ENCODE measurements around the gene DHX9.
A peak's percentile ranks its signal among the peaks of the same experiment; 100 is the strongest.
"Not testable (repeated sequence)": the region's sequence is repeated elsewhere in the genome, so short reads cannot be mapped to it uniquely, and the experiment has no call there.

Gene DHX9

GRCh38 chr1:182888736-182889531 is 49.8 kb downstream of the DHX9 start:
- Mint-ChIP-seq H3K27ac (peak overlapping the region; percentile 16), H3K4me3 (no peak overlapping the region), H3K36me3 (ENCODE audit: low read depth) (peaks cover 73% of the 10 kb centered on the region), H3K27me3 (no peaks in the 10 kb centered on the region), H3K4me1 (ENCODE audit: low read depth) (peaks cover 27% of the 10 kb centered on the region), H3K9me3 (peaks cover 2% of the 10 kb centered on the region)
- DNase-seq, result no peak

GRCh38 chr1:182889997-182890396 is 50.9 kb downstream of the DHX9 start:
- no peak for DNase-seq
- peaks cover 64% of the 10 kb centered on the region for H3K36me3 Mint-ChIP-seq (ENCODE audit: low read depth)
- peak overlapping the region; percentile 14 for H3K27ac Mint-ChIP-seq
- H3K4me1 Mint-ChIP-seq (ENCODE audit: low read depth), result peaks cover 27% of the 10 kb centered on the region
- peaks cover 5% of the 10 kb centered on the region for H3K9me3 Mint-ChIP-seq
- H3K4me3 Mint-ChIP-seq, result no peak overlapping the region
- no peaks in the 10 kb centered on the region for H3K27me3 Mint-ChIP-seq

- DNase-seq, result no peak
- Mint-ChIP-seq H3K27ac (no peak overlapping the region), H3K9me3 (peaks cover 5% of the 10 kb centered on the region), H3K27me3 (no peaks in the 10 kb centered on the region), H3K36me3 (ENCODE audit: low read depth) (peaks cover 53% of the 10 kb centered on the region), H3K4me3 (no peak overlapping the region), H3K4me1 (ENCODE audit: low read depth) (peaks cover 25% of the 10 kb centered on the region)
Observed at GRCh38 chr1:182890927-182891610, 51.9 kb downstream of the DHX9 start.

- Mint-ChIP-seq H3K27me3 (no peaks in the 10 kb centered on the region), H3K36me3 (ENCODE audit: low read depth) (no peaks in the 10 kb centered on the region), H3K4me3 (no peak overlapping the region), H3K9me3 (peaks cover 4% of the 10 kb centered on the region), H3K27ac (no peak overlapping the region), H3K4me1 (ENCODE audit: low read depth) (no peaks in the 10 kb centered on the region)
- DNase-seq, result no peak
Observed at GRCh38 chr1:182897696-182898095, 58.5 kb downstream of the DHX9 start.

GRCh38 chr1:182901946-182902345 is 62.8 kb downstream of the DHX9 start:
- H3K9me3 Mint-ChIP-seq; H3K27ac Mint-ChIP-seq; H3K27me3 Mint-ChIP-seq; H3K4me3 Mint-ChIP-seq; H3K4me1 Mint-ChIP-seq (ENCODE audit: low read depth); H3K36me3 Mint-ChIP-seq (ENCODE audit: low read depth); DNase-seq: not testable (repeated sequence)

- Mint-ChIP-seq H3K4me1 (ENCODE audit: low read depth) (no peaks in the 10 kb centered on the region), H3K36me3 (ENCODE audit: low read depth) (no peaks in the 10 kb centered on the region), H3K4me3 (no peak overlapping the region), H3K27ac (no peak overlapping the region), H3K9me3 (no peaks in the 10 kb centered on the region), H3K27me3 (peaks cover 4% of the 10 kb centered on the region)
- no peak for DNase-seq
Observed at GRCh38 chr1:182905321-182905720, 66.2 kb downstream of the DHX9 start.

GRCh38 chr1:182909578-182909977 is 70.4 kb downstream of the DHX9 start:
- H3K9me3 Mint-ChIP-seq, result peaks cover 12% of the 10 kb centered on the region
- H3K27me3 Mint-ChIP-seq, result peaks cover 18% of the 10 kb centered on the region
- H3K36me3 Mint-ChIP-seq (ENCODE audit: low read depth), result no peaks in the 10 kb centered on the region
- no peak overlapping the region for H3K27ac Mint-ChIP-seq
- DNase-seq, result no peak
- peaks cover 2% of the 10 kb centered on the region for H3K4me1 Mint-ChIP-seq (ENCODE audit: low read depth)
- no peak overlapping the region for H3K4me3 Mint-ChIP-seq

- Mint-ChIP-seq H3K27ac (no peak overlapping the region), H3K4me1 (ENCODE audit: low read depth) (peaks cover 2% of the 10 kb centered on the region), H3K36me3 (ENCODE audit: low read depth) (no peaks in the 10 kb centered on the region), H3K27me3 (peaks cover 22% of the 10 kb centered on the region), H3K9me3 (peaks cover 12% of the 10 kb centered on the region), H3K4me3 (no peak overlapping the region)
- DNase-seq, result no peak
Observed at GRCh38 chr1:182910143-182910542, 71.0 kb downstream of the DHX9 start.

GRCh38 chr1:182913401-182913800 is 74.3 kb downstream of the DHX9 start:
- Mint-ChIP-seq H3K4me1 (ENCODE audit: low read depth) (peaks cover 2% of the 10 kb centered on the region), H3K36me3 (ENCODE audit: low read depth) (no peaks in the 10 kb centered on the region), H3K27ac (no peak overlapping the region)

GRCh38 chr1:182917378-182917777 is 78.2 kb downstream of the DHX9 start:
- H3K27ac Mint-ChIP-seq, result no peak overlapping the region
- H3K36me3 Mint-ChIP-seq (ENCODE audit: low read depth), result no peaks in the 10 kb centered on the region
- peaks cover 4% of the 10 kb centered on the region for H3K9me3 Mint-ChIP-seq
- H3K4me1 Mint-ChIP-seq (ENCODE audit: low read depth), result no peaks in the 10 kb centered on the region
- H3K27me3 Mint-ChIP-seq, result peaks cover 63% of the 10 kb centered on the region
- no peak for DNase-seq
- no peak overlapping the region for H3K4me3 Mint-ChIP-seq

More at GRCh38 chr1:182913401-182913800, 74.3 kb downstream of the DHX9 start:
- Mint-ChIP-seq H3K9me3 (peaks cover 12% of the 10 kb centered on the region), H3K4me3 (no peak overlapping the region), H3K27me3 (peaks cover 38% of the 10 kb centered on the region)
- DNase-seq, result no peak

GRCh38 chr1:182925661-182926060 is 86.5 kb downstream of the DHX9 start:
- Mint-ChIP-seq H3K9me3 (no peaks in the 10 kb centered on the region), H3K27ac (no peak overlapping the region), H3K4me3 (no peak overlapping the region), H3K36me3 (ENCODE audit: low read depth) (no peaks in the 10 kb centered on the region), H3K4me1 (ENCODE audit: low read depth) (no peaks in the 10 kb centered on the region), H3K27me3 (peaks cover 39% of the 10 kb centered on the region)
- DNase-seq, result no peak

- H3K4me3 Mint-ChIP-seq, result no peak overlapping the region
- H3K9me3 Mint-ChIP-seq, result no peaks in the 10 kb centered on the region
- no peak overlapping the region for H3K27ac Mint-ChIP-seq
- H3K4me1 Mint-ChIP-seq (ENCODE audit: low read depth), result no peaks in the 10 kb centered on the region
- H3K36me3 Mint-ChIP-seq (ENCODE audit: low read depth), result no peaks in the 10 kb centered on the region
- DNase-seq, result no peak
- H3K27me3 Mint-ChIP-seq, result peaks cover 21% of the 10 kb centered on the region
Observed at GRCh38 chr1:182927693-182928433, 88.7 kb downstream of the DHX9 start.

- peaks cover 18% of the 10 kb centered on the region for H3K27me3 Mint-ChIP-seq
- no peak overlapping the region for H3K27ac Mint-ChIP-seq
- H3K4me1 Mint-ChIP-seq (ENCODE audit: low read depth), result no peaks in the 10 kb centered on the region
- DNase-seq, result no peak
- H3K9me3 Mint-ChIP-seq, result peaks cover 6% of the 10 kb centered on the region
- no peaks in the 10 kb centered on the region for H3K36me3 Mint-ChIP-seq (ENCODE audit: low read depth)
- no peak overlapping the region for H3K4me3 Mint-ChIP-seq
Observed at GRCh38 chr1:182930985-182931384, 91.8 kb downstream of the DHX9 start.

GRCh38 chr1:182935716-182936115 is 96.6 kb downstream of the DHX9 start:
- no peak for DNase-seq
- H3K36me3 Mint-ChIP-seq (ENCODE audit: low read depth), result no peaks in the 10 kb centered on the region
- H3K9me3 Mint-ChIP-seq, result peaks cover 8% of the 10 kb centered on the region
- no peak overlapping the region for H3K27ac Mint-ChIP-seq
- H3K4me3 Mint-ChIP-seq, result no peak overlapping the region
- H3K27me3 Mint-ChIP-seq, result peaks cover 30% of the 10 kb centered on the region
- no peaks in the 10 kb centered on the region for H3K4me1 Mint-ChIP-seq (ENCODE audit: low read depth)

Data from activated T-cell treated with anti-CD3 and anti-CD28 coated beads, Interleukin-2, amount 50 U/mL, for 24 hours (primary cell).